Measurements from ENCODE around the gene MAMLD1.

Gene MAMLD1

GRCh38 chrX:150536455-150537116 lies 173.5 kb downstream of the MAMLD1 start:
- H3K9me3 ChIP-seq (ENCODE audit: severe bottlenecking), result peaks cover 11% of the 10 kb centered on the region
- DNase-seq, result no peak
- H3K27ac ChIP-seq, result no peak overlapping the region
- no peaks in the 10 kb centered on the region for H3K27me3 ChIP-seq (ENCODE audit: insufficient read depth, low read depth, severe bottlenecking)
- H3K36me3 ChIP-seq, result no peaks in the 10 kb centered on the region
- no peak overlapping the region for H3K4me3 ChIP-seq (ENCODE audit: low read depth, low read length)
- peak; percentile 73 for TF ChIP-seq CTCF (IDR thresholded peaks at IDR 0.05; ENCODE audit: low read depth, low read length)

GRCh38 chrX:150537851-150538250 lies 174.7 kb downstream of the MAMLD1 start:
- no peak for TF ChIP-seq CTCF (IDR thresholded peaks at IDR 0.05; ENCODE audit: low read depth, low read length)
- no peaks in the 10 kb centered on the region for H3K36me3 ChIP-seq
- peaks cover under 1% of the 10 kb centered on the region for H3K27me3 ChIP-seq (ENCODE audit: insufficient read depth, low read depth, severe bottlenecking)
- H3K27ac ChIP-seq, result no peak overlapping the region; the same call in 1 of the 2 replicates
- H3K9me3 ChIP-seq (ENCODE audit: severe bottlenecking), result peaks cover 11% of the 10 kb centered on the region
- H3K4me3 ChIP-seq (ENCODE audit: low read depth, low read length), result no peak overlapping the region
- DNase-seq, result no peak

GRCh38 chrX:150540965-150541364 lies 177.8 kb downstream of the MAMLD1 start:
- no peak for TF ChIP-seq CTCF (IDR thresholded peaks at IDR 0.05; ENCODE audit: low read depth, low read length)
- H3K27ac ChIP-seq, result no peak overlapping the region
- no peaks in the 10 kb centered on the region for H3K36me3 ChIP-seq
- H3K4me3 ChIP-seq (ENCODE audit: low read depth, low read length), result no peak overlapping the region
- H3K9me3 ChIP-seq (ENCODE audit: severe bottlenecking), result peaks cover 7% of the 10 kb centered on the region
- no peak for DNase-seq
- H3K27me3 ChIP-seq (ENCODE audit: insufficient read depth, low read depth, severe bottlenecking), result peaks cover 11% of the 10 kb centered on the region

- no peaks in the 10 kb centered on the region for H3K9me3 ChIP-seq (ENCODE audit: severe bottlenecking)
- TF ChIP-seq CTCF (IDR thresholded peaks at IDR 0.05; ENCODE audit: low read depth, low read length), result no peak
- peaks cover 24% of the 10 kb centered on the region for H3K27me3 ChIP-seq (ENCODE audit: insufficient read depth, low read depth, severe bottlenecking)
- no peak overlapping the region for H3K4me3 ChIP-seq (ENCODE audit: low read depth, low read length)
- no peaks in the 10 kb centered on the region for H3K36me3 ChIP-seq
- no peak for DNase-seq
- H3K27ac ChIP-seq, result no peak overlapping the region
Measured at GRCh38 chrX:150542846-150543229, 179.7 kb downstream of the MAMLD1 start.

- Histone ChIP-seq H3K27me3 (ENCODE audit: insufficient read depth, low read depth, severe bottlenecking) (peaks cover 26% of the 10 kb centered on the region), H3K27ac (no peak overlapping the region), H3K4me3 (ENCODE audit: low read depth, low read length) (no peak overlapping the region), H3K9me3 (ENCODE audit: severe bottlenecking) (no peaks in the 10 kb centered on the region), H3K36me3 (no peaks in the 10 kb centered on the region)
- peak; percentile 22 for DNase-seq
- no peak for TF ChIP-seq CTCF (IDR thresholded peaks at IDR 0.05; ENCODE audit: low read depth, low read length)
Measured at GRCh38 chrX:150543230-150544155, 180.4 kb downstream of the MAMLD1 start.
